ENCODE measurements around the gene ANGPTL8.

GRCh38 chr19:11247934-11248333, 8.5 kb downstream of the ANGPTL8 start:
- no peak for TF ChIP-seq CTCF (IDR thresholded peaks at IDR 0.05; ENCODE audit: low read depth, low read length, poor library complexity, severe bottlenecking)
- TF ChIP-seq EZH2phosphoT487 (IDR thresholded peaks at IDR 0.05; ENCODE audit: borderline replicate concordance, low read length), result no peak
